SK-N-SH (cell line): ENCODE results near the gene BCO1. TPM values are rescaled to one million over a fixed set of nuclear protein-coding genes. Genes with fewer than 3 reads are reported as not detected.

Experiments
- CTCF ChIA-PET: fragments of 300-600, 350-600 bp; formaldehyde crosslinking; extraction: SDS; loops from one replicate; lab custom pipeline; 2021; lab: Yijun Ruan, JAX
- POLR2A ChIA-PET: fragments of 350-600 bp; sonication (Branson Sonifier 250); formaldehyde crosslinking; extraction: SDS; loops from one replicate; lab custom pipeline; 2020; ENCODE audit warnings: antibody characterized with exemption, inconsistent platforms; lab: Yijun Ruan, JAX
- DNase-seq: peaks from one replicate; pipeline ENCODE4 v3.0.0; 2012
- H2AFZ ChIP-seq: fragments of 200-600 bp; sonication (generic); 2 replicates; pipeline ENCODE4 v1.8.1; 2016; ENCODE audit warnings: antibody characterized with exemption, mild to moderate bottlenecking, low read depth
- H3F3A ChIP-seq: fragments of 200-600 bp; sonication (generic); replicated peaks from 2 replicates; pipeline ENCODE3; 2016; ENCODE audit warnings: antibody characterized with exemption, mild to moderate bottlenecking; ENCODE audit not compliant: insufficient read depth
- H3K27ac ChIP-seq, 2 experiments: fragments of 200-500 bp in 1 of 2; fragments of 200-600 bp in 1 of 2; sonication (Bioruptor generic) in 1 of 2; sonication (generic), shearing (Covaris generic) in 1 of 2; 2 replicates each; pipeline versions ENCODE4 v1.5.1 to v1.6.1; 2014 to 2016; ENCODE audit warnings: low read depth in 2 of 2, inconsistent platforms in 1 of 2, low read length in 1 of 2, mild to moderate bottlenecking in 1 of 2, mixed read lengths in 1 of 2
- H3K27me3 ChIP-seq: fragments of 200-600 bp; sonication (generic), shearing (Covaris generic); 2 replicates; pipeline ENCODE4 v1.6.1; 2016; ENCODE audit warnings: mixed run types; ENCODE audit not compliant: insufficient read depth
- H3K36me3 ChIP-seq, 2 experiments: fragments of 200-500 bp in 1 of 2; fragments of 200-600 bp in 1 of 2; sonication (Bioruptor generic) in 1 of 2; sonication (generic) in 1 of 2; replicated peaks in 1 of 2; 2 replicates each; pipeline versions ENCODE3 to v1.5.1; 2014 to 2016; ENCODE audit warnings: low read length in 1 of 2, mild to moderate bottlenecking in 1 of 2; ENCODE audit not compliant: insufficient read depth in 2 of 2, control insufficient read depth in 1 of 2
- H3K4me1 ChIP-seq, 2 experiments: fragments of 200-500 bp in 1 of 2; fragments of 200-600 bp in 1 of 2; sonication (Bioruptor generic) in 1 of 2; sonication (generic), shearing (Covaris generic) in 1 of 2; 2 replicates each; pipeline versions ENCODE4 v1.5.1 to v1.6.1; 2014 to 2016; ENCODE audit warnings: low read depth in 1 of 2, low read length in 1 of 2, mixed run types in 1 of 2; ENCODE audit not compliant: insufficient read depth in 2 of 2, control insufficient read depth in 1 of 2
- H3K4me2 ChIP-seq: fragments of 200-600 bp; sonication (generic), shearing (Covaris generic); 2 replicates; pipeline ENCODE4 v1.6.1; 2017; ENCODE audit warnings: mixed run types
- H3K4me3 ChIP-seq, 2 experiments: fragments of 200-500 bp in 1 of 2; fragments of 200-600 bp in 1 of 2; sonication (Bioruptor generic) in 1 of 2; sonication (generic), shearing (Covaris generic) in 1 of 2; 2 replicates each; pipeline versions ENCODE4 v1.5.1 to v1.8.1; 2014 to 2016; ENCODE audit warnings: low read depth in 2 of 2, inconsistent platforms in 1 of 2, low read length in 1 of 2, mild to moderate bottlenecking in 1 of 2, mixed read lengths in 1 of 2, moderate library complexity in 1 of 2
- H3K79me2 ChIP-seq: fragments of 200-600 bp; sonication (generic); 2 replicates; pipeline ENCODE4 v1.8.1; 2017; ENCODE audit warnings: mild to moderate bottlenecking; ENCODE audit not compliant: insufficient read depth
- H3K9ac ChIP-seq: fragments of 200-600 bp; sonication (generic); 2 replicates; pipeline ENCODE4 v1.6.1; 2017; ENCODE audit warnings: mixed run types
- H3K9me2 ChIP-seq: fragments of 200-600 bp; sonication (generic); 2 replicates; pipeline ENCODE4 v1.6.1; 2017; ENCODE audit warnings: mixed run types
- H3K9me3 ChIP-seq: fragments of 200-600 bp; sonication (generic); 2 replicates; pipeline ENCODE4 v1.6.1; 2017; ENCODE audit warnings: mixed run types, mild to moderate bottlenecking, moderate library complexity
- H4K20me1 ChIP-seq: fragments of 200-600 bp; sonication (generic); 2 replicates; pipeline ENCODE4 v1.6.1; 2017; ENCODE audit warnings: mild to moderate bottlenecking, mixed run types; ENCODE audit not compliant: insufficient read depth
- EP300 ChIP-seq, 2 experiments: IDR thresholded peaks; 2 replicates each; pipeline versions ENCODE4 v1.4.0 to v1.6.1; 2012; ENCODE audit warnings: borderline replicate concordance in 1 of 2, low read depth in 1 of 2, low read length in 1 of 2
- FOSL2 ChIP-seq: IDR thresholded peaks from 2 replicates; pipeline ENCODE4 v1.4.0; 2012; ENCODE audit warnings: low read depth, mild to moderate bottlenecking, moderate library complexity, borderline replicate concordance
- FOXJ3 ChIP-seq: sonication (generic); formaldehyde crosslinking; IDR thresholded peaks from 2 replicates; pipeline ENCODE4 v1.5.1; 2020; ENCODE audit warnings: mild to moderate bottlenecking, missing genetic modification reagents
- FOXM1 ChIP-seq: IDR thresholded peaks from 2 replicates; pipeline ENCODE4 v1.4.0; 2012; ENCODE audit warnings: low read depth, mild to moderate bottlenecking
- IRF3 ChIP-seq: fragments of 150-350 bp; IDR thresholded peaks from 2 replicates; pipeline ENCODE4 v1.6.1; 2016; ENCODE audit warnings: mild to moderate bottlenecking, low read depth, low read length
- MAX ChIP-seq: IDR thresholded peaks from 2 replicates; pipeline ENCODE4 v1.4.0; 2012; ENCODE audit warnings: low read depth
- MEF2A ChIP-seq: IDR thresholded peaks from 2 replicates; pipeline ENCODE4 v1.4.0; 2012; ENCODE audit warnings: low read depth, borderline replicate concordance
- NFIC ChIP-seq: IDR thresholded peaks from 2 replicates; pipeline ENCODE4 v1.4.0; 2012; ENCODE audit warnings: borderline replicate concordance
- PBX3 ChIP-seq: IDR thresholded peaks from 2 replicates; pipeline ENCODE4; 2012
- POLR2AphosphoS5 ChIP-seq: IDR thresholded peaks from 2 replicates; pipeline ENCODE4 v1.6.1; 2012; ENCODE audit warnings: low read depth, low read length
- RAD21 ChIP-seq: IDR thresholded peaks from 2 replicates; pipeline ENCODE4 v1.6.1; 2012; ENCODE audit warnings: mild to moderate bottlenecking, low read length
- RCOR1 ChIP-seq: fragments of 150-350 bp; IDR thresholded peaks from 2 replicates; pipeline ENCODE4 v1.6.1; 2017; ENCODE audit warnings: antibody characterized with exemption, low read length
- REST ChIP-seq: IDR thresholded peaks from 2 replicates; pipeline ENCODE4 v1.6.1; 2012; ENCODE audit warnings: mild to moderate bottlenecking, low read depth, low read length, moderate library complexity
- RFX5 ChIP-seq: IDR thresholded peaks from 2 replicates; pipeline ENCODE4 v1.6.1; 2012; ENCODE audit warnings: mild to moderate bottlenecking, improper control_type of control experiment, low read length
- RXRA ChIP-seq: IDR thresholded peaks from 2 replicates; pipeline ENCODE4 v1.4.0; 2012; ENCODE audit warnings: low read depth, mild to moderate bottlenecking, borderline replicate concordance
- SMC3 ChIP-seq: IDR thresholded peaks from 2 replicates; pipeline ENCODE4 v1.6.1; 2012; ENCODE audit warnings: low read depth, low read length, improper control_type of control experiment
- TCF12 ChIP-seq: IDR thresholded peaks from 2 replicates; pipeline ENCODE4 v1.4.0; 2012
- WGBS: methylation state at CpG from one replicate; pipeline ENCODE4 v1.1.6; 2017; ENCODE audit warnings: low lambda C conversion rate; 5-methylcytosine and 5-hydroxymethylcytosine counted together
- polyA plus RNA-seq, 3 experiments: library from polyadenylated mRNA; depleted of rRNA; stranded (reverse); fragments of >200 nt; gene quantifications; 2 replicates each; pipeline ENCODE4 v1.2.3, GENCODE V29; 2012
- TF ChIP-seq, protein P1 (sequence below): fragments of 150-350 bp; IDR thresholded peaks from 2 replicates; pipeline ENCODE4 v1.6.1; 2017; ENCODE audit warnings: antibody characterized with exemption, low read length, low read depth, borderline replicate concordance
- TF ChIP-seq, protein P2 (sequence below): IDR thresholded peaks from 2 replicates; pipeline ENCODE4 v1.4.0; 2012; ENCODE audit warnings: low read depth, borderline replicate concordance

Gene BCO1
- polyA plus RNA-seq, 1 of the 3 experiments (the other 2 are of a cell fraction) = 0.02 TPM

DNA sequence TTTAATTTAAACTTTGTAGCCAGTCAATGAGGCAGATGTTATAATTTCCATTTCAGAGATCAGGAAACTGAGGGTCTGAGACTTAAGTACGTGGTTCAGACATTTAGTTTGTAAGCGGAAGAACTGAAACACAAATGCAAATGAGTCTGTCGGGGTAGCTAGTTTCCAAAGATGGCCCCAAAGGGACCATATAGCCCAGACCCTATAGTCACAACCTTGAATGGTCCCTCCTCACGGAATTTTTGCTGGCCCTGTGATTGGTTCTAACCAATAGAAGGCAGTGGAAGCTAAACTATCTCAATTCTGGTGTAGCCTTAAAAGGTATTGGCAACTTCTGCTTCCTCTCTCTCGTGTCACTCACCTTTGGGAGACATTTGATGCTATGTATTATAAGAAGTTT, 7.5 kb upstream of the BCO1 start:
- no peaks in the 10 kb centered on the region for H3K9me2 ChIP-seq
- no peak overlapping the region for H3K27ac ChIP-seq
- no peaks in the 10 kb centered on the region for H3K36me3 ChIP-seq
- WGBS = 46% methylated on average over 5 of the region's 5 CpGs
- H3K4me3 ChIP-seq = no peak overlapping the region
- no peak overlapping the region for H2AFZ ChIP-seq
- TF ChIP-seq NFIC (no peak), SMC3 (no peak), RAD21 (no peak), EP300 (IDR thresholded peaks at IDR 0.05; ENCODE audit: borderline replicate concordance in 1 of 2, low read depth in 1 of 2, low read length in 1 of 2) (no peak), RXRA (no peak), RCOR1 (no peak), TCF12 (no peak), REST (no peak), MAX (no peak), POLR2AphosphoS5 (no peak), PBX3 (no peak), FOXJ3 (CRISPR knock-in tag) (no peak), FOXM1 (no peak), FOSL2 (no peak), IRF3 (no peak), RFX5 (no peak), MEF2A (no peak)
- TF ChIP-seq, protein P1, sequence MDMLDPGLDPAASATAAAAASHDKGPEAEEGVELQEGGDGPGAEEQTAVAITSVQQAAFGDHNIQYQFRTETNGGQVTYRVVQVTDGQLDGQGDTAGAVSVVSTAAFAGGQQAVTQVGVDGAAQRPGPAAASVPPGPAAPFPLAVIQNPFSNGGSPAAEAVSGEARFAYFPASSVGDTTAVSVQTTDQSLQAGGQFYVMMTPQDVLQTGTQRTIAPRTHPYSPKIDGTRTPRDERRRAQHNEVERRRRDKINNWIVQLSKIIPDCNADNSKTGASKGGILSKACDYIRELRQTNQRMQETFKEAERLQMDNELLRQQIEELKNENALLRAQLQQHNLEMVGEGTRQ = no peak
- TF ChIP-seq, protein P2, sequence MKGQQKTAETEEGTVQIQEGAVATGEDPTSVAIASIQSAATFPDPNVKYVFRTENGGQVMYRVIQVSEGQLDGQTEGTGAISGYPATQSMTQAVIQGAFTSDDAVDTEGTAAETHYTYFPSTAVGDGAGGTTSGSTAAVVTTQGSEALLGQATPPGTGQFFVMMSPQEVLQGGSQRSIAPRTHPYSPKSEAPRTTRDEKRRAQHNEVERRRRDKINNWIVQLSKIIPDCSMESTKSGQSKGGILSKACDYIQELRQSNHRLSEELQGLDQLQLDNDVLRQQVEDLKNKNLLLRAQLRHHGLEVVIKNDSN = no peak
- no peaks in the 10 kb centered on the region for H4K20me1 ChIP-seq
- no peaks in the 10 kb centered on the region for H3F3A ChIP-seq
- no peak for DNase-seq
- H3K27me3 ChIP-seq = peaks cover 12% of the 10 kb centered on the region; the same call in 1 of the 2 replicates
- H3K9me3 ChIP-seq = no peaks in the 10 kb centered on the region
- no peaks in the 10 kb centered on the region for H3K4me1 ChIP-seq
- H3K79me2 ChIP-seq = no peaks in the 10 kb centered on the region
- ChIA-PET CTCF (interaction anchor here (2.3 kb wide), 1 partner anchor 26 kb away, joined by 6 read pairs; no protein-coding TSS in a partner anchor), POLR2A (no interaction called here)
- H3K9ac ChIP-seq = no peak overlapping the region
- no peak overlapping the region for H3K4me2 ChIP-seq
